ENCODE measurements around the gene BIRC3. TPM values are rescaled to one million over a fixed set of nuclear protein-coding genes. Genes with fewer than 3 reads are reported as not detected.

BIRC3 gene
- total RNA-seq, 1 donor from 2014 or later = 2.8 TPM

DNA sequence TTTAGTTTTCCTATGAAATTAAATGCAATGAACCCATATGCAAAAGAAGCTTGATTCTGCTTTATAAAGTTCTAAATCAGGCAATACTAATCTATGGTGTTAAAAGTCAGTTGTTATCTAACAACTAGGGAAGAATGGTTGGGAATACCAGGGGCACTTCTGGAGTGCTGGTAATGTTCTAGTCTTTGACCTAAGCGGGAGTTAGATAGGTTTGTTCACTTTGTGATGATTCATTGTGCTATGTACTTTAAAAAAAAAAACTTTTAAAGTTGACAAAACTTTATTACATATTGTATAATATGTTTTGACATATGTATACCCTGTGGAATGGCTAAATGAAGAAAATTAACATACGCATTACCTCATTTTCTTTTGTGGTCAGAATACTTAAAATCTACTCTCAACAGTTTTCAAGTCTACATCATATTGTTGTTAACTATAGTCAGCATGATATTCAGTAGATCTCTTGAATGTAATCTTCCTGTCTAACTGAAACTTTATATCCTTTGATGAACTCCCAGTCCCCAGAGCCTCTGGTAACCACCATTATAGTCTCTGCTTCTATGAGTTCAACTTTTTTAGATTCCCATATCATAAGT lies 69.0 kb downstream of the BIRC3 start:
- TF ChIP-seq, protein P1, sequence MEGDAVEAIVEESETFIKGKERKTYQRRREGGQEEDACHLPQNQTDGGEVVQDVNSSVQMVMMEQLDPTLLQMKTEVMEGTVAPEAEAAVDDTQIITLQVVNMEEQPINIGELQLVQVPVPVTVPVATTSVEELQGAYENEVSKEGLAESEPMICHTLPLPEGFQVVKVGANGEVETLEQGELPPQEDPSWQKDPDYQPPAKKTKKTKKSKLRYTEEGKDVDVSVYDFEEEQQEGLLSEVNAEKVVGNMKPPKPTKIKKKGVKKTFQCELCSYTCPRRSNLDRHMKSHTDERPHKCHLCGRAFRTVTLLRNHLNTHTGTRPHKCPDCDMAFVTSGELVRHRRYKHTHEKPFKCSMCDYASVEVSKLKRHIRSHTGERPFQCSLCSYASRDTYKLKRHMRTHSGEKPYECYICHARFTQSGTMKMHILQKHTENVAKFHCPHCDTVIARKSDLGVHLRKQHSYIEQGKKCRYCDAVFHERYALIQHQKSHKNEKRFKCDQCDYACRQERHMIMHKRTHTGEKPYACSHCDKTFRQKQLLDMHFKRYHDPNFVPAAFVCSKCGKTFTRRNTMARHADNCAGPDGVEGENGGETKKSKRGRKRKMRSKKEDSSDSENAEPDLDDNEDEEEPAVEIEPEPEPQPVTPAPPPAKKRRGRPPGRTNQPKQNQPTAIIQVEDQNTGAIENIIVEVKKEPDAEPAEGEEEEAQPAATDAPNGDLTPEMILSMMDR (IDR thresholded peaks at IDR 0.05) = no peak
- intact Hi-C loops (cut with DNase I) = no loop called here
- H3K36me3 ChIP-seq = peaks cover 23 to 44% of the 10 kb centered on the region in 2 donors
- no peaks in the 10 kb centered on the region for H3K4me1 ChIP-seq
- no peaks in the 10 kb centered on the region for H3K9me3 ChIP-seq
- H3K27me3 ChIP-seq = no peaks in the 10 kb centered on the region
- no peak for DNase-seq (ENCODE audit: low spot score in 2 of 2)
- H3K4me3 ChIP-seq = no peak overlapping the region
- H3K27ac ChIP-seq = no peak overlapping the region

DNA sequence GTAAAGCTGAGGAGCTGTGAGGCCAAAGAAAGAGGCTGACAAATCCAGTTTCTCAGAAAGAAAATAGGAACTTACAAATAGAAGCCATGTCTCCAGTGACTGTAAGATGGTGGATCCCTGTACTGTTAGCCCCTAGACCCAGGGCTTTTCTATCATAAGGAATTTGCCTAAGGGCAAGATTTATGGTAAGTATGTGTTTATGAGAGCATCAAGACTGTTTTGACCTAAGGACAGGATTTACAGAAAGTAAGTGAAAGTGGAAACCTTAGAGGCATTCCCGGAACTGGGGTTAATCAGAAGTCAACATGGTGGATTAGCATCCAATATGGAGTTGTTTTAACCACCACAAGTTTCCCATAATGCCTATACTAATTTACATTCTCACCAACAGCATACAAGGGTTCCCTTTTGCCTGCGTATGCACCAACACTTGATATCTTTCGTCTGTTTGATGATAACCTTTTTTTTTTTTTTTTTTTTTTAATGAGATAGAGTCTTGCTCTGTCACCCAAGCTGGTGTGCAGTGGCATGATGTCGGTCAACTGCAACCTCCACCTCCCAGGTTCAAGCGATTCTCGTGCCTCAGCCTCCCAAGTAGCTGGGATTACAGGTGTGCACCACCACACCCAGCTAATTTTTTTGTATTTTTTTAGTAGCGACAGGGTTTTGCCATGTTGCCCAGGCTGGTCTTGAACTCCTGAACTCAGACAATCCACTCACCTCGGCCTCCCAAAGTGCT lies 69.9 kb downstream of the BIRC3 start:
- no peaks in the 10 kb centered on the region for H3K4me1 ChIP-seq
- no peak overlapping the region for H3K4me3 ChIP-seq
- DNase-seq (ENCODE audit: low spot score in 2 of 2) = no peak
- intact Hi-C loops (cut with DNase I) = no loop called here
- no peak overlapping the region for H3K27ac ChIP-seq
- no peaks in the 10 kb centered on the region for H3K27me3 ChIP-seq
- TF ChIP-seq, protein P1 (IDR thresholded peaks at IDR 0.05) = no peak
- H3K9me3 ChIP-seq = no peaks in the 10 kb centered on the region
- H3K36me3 ChIP-seq = peaks cover 20 to 44% of the 10 kb centered on the region in 2 donors

Other genes with a start within 250 kb of the BIRC3 start
- gene YAP1, start 207.0 kb upstream of the BIRC3 start, total RNA-seq = 516 TPM
- 27.7 TPM for gene BIRC2, start 29.7 kb downstream of the BIRC3 start, total RNA-seq
- 107 TPM for gene TMEM123, start 135.3 kb downstream of the BIRC3 start, total RNA-seq
- not detected for gene MMP7, start 213.3 kb downstream of the BIRC3 start, total RNA-seq

Measured in ascending aorta (tissue), 2 donors.